ENCODE results near the gene CHI3L1.

- TF ChIP-seq, protein P1, sequence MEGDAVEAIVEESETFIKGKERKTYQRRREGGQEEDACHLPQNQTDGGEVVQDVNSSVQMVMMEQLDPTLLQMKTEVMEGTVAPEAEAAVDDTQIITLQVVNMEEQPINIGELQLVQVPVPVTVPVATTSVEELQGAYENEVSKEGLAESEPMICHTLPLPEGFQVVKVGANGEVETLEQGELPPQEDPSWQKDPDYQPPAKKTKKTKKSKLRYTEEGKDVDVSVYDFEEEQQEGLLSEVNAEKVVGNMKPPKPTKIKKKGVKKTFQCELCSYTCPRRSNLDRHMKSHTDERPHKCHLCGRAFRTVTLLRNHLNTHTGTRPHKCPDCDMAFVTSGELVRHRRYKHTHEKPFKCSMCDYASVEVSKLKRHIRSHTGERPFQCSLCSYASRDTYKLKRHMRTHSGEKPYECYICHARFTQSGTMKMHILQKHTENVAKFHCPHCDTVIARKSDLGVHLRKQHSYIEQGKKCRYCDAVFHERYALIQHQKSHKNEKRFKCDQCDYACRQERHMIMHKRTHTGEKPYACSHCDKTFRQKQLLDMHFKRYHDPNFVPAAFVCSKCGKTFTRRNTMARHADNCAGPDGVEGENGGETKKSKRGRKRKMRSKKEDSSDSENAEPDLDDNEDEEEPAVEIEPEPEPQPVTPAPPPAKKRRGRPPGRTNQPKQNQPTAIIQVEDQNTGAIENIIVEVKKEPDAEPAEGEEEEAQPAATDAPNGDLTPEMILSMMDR (IDR thresholded peaks at IDR 0.05) = no peak
- TF ChIP-seq ZFX (IDR thresholded peaks at IDR 0.05; ENCODE audit: borderline replicate concordance) = no peak
Observed at GRCh38 chr1:203131548-203132200, 54.8 kb downstream of the CHI3L1 start.
